Endothelial cell of umbilical vein (primary cell): ENCODE measurements around the gene ZNF23.

Experiments used
- EZH2 ChIP-seq: IDR thresholded peaks from 2 replicates; pipeline ENCODE4 v1.6.1; 2012; ENCODE audit warnings: borderline replicate concordance, low read depth, mild to moderate bottlenecking, moderate library complexity, low read length, inconsistent platforms; ENCODE audit not compliant: severe bottlenecking
- POLR2A ChIP-seq: IDR thresholded peaks from 2 replicates; pipeline ENCODE4 v1.6.1; 2012; ENCODE audit warnings: low read depth, mild to moderate bottlenecking, control low read depth, low read length
- POLR2AphosphoS5 ChIP-seq: IDR thresholded peaks from 2 replicates; pipeline ENCODE4 v1.6.1; 2012; ENCODE audit warnings: low read depth, mild to moderate bottlenecking, control low read depth, low read length, moderate library complexity; ENCODE audit not compliant: insufficient read depth
- TF ChIP-seq, protein P1 (sequence below), 2 donors: IDR thresholded peaks; 1 replicate in 1 of 2; 2 replicates in 1 of 2; pipeline ENCODE4 v1.5.1; 2011; ENCODE audit warnings: low read length in 2 of 2, mild to moderate bottlenecking in 2 of 2, moderate library complexity in 2 of 2, control low read depth in 1 of 2, inconsistent platforms in 1 of 2, low read depth in 1 of 2; ENCODE audit not compliant: insufficient read depth in 1 of 2; ENCODE audit errors: extremely low read depth in 1 of 2

DNA sequence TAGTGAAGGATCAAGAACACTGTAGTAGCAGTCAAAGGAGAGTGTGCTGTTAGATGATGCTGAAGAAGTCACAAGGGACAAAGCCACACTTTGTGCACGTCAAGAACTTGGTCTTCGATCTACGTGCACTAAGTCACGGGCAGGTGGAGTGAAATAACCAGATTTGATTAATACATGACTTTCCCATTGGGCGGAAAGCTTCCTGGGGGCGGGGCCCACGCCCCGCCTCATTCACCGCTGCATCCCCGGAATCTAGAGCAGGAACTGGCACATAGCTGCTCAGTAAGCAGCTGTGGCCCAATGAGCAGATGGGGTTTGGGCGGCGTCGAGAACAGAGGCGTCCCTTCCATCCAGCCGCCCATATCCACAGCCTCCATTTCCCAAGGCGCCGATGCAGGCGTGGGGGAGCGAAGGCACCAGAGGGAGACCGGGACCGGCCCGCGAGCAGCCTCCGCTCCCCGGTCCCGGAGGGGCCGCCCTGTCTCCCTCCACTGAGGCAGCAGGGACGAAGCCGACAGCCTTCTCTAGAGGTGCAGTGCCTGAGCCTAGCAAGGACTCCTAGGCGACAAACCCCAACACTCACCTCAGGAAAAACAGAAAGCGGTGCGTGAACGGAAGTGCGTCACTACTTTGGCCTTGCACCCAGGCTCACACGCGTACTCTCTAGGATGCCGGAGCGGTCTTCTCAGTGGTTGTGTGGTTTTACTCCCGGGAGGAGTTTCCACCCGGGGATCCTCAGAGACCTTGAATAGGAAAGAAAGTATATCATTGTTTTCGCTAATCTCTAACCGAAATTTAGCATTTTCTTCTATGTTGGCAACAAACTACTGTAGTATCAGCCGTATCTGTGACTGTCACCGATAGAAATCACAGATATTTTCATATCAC, 22.2 kb upstream of the ZNF23 start:
- TF ChIP-seq POLR2A, result peak; percentile 70
- TF ChIP-seq POLR2AphosphoS5, result peak; percentile 61
- TF ChIP-seq, protein P1, sequence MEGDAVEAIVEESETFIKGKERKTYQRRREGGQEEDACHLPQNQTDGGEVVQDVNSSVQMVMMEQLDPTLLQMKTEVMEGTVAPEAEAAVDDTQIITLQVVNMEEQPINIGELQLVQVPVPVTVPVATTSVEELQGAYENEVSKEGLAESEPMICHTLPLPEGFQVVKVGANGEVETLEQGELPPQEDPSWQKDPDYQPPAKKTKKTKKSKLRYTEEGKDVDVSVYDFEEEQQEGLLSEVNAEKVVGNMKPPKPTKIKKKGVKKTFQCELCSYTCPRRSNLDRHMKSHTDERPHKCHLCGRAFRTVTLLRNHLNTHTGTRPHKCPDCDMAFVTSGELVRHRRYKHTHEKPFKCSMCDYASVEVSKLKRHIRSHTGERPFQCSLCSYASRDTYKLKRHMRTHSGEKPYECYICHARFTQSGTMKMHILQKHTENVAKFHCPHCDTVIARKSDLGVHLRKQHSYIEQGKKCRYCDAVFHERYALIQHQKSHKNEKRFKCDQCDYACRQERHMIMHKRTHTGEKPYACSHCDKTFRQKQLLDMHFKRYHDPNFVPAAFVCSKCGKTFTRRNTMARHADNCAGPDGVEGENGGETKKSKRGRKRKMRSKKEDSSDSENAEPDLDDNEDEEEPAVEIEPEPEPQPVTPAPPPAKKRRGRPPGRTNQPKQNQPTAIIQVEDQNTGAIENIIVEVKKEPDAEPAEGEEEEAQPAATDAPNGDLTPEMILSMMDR (IDR thresholded peaks at IDR 0.05; ENCODE audit: extremely low read depth in 1 of 2, insufficient read depth in 1 of 2, low read depth in 1 of 2, low read length in 2 of 2), result no peak
- no peak for TF ChIP-seq EZH2
